ENCODE measurements around the gene GTF2H1.
"Not testable (repeated sequence)": the region's sequence is repeated elsewhere in the genome, so short reads cannot be mapped to it uniquely, and the experiment has no call there.

The GTF2H1 gene

GRCh38 chr11:18320617-18321016 is 1.8 kb upstream of the GTF2H1 start:
- no peak for DNase-seq

GRCh38 chr11:18321578-18321968 is 794 bp upstream of the GTF2H1 start:
- no peak for DNase-seq

GRCh38 chr11:18322818-18323570 is 627 bp downstream of the GTF2H1 start:
- peak; percentile 34 for DNase-seq

- DNase-seq, result not testable (repeated sequence)
Observed at GRCh38 chr11:18323881-18324280, 1.5 kb downstream of the GTF2H1 start.

GRCh38 chr11:18324381-18324780 is 2.0 kb downstream of the GTF2H1 start:
- DNase-seq, result no peak

- DNase-seq, result no peak
Observed at GRCh38 chr11:18329196-18329870, 7.0 kb downstream of the GTF2H1 start.

GRCh38 chr11:18330921-18331320 is 8.6 kb downstream of the GTF2H1 start:
- DNase-seq, result no peak

- no peak for DNase-seq
Observed at GRCh38 chr11:18332302-18332701, 9.9 kb downstream of the GTF2H1 start.

GRCh38 chr11:18332891-18333290 is 10.5 kb downstream of the GTF2H1 start:
- DNase-seq, result no peak

- no peak for DNase-seq
Observed at GRCh38 chr11:18347471-18348125, 25.2 kb downstream of the GTF2H1 start.

- no peak for DNase-seq
Observed at GRCh38 chr11:18352581-18352980, 30.2 kb downstream of the GTF2H1 start.

GRCh38 chr11:18358646-18359045 is 36.3 kb downstream of the GTF2H1 start:
- DNase-seq, result no peak

GRCh38 chr11:18361154-18361553 is 38.8 kb downstream of the GTF2H1 start:
- DNase-seq, result no peak

- DNase-seq, result no peak
Observed at GRCh38 chr11:18364495-18365073, 42.2 kb downstream of the GTF2H1 start.

GRCh38 chr11:18365741-18366140 is 43.4 kb downstream of the GTF2H1 start:
- DNase-seq, result no peak

- no peak for DNase-seq
Observed at GRCh38 chr11:18366286-18366685, 43.9 kb downstream of the GTF2H1 start.

GRCh38 chr11:18367431-18367830 is 45.1 kb downstream of the GTF2H1 start:
- DNase-seq, result no peak

- DNase-seq, result no peak
Observed at GRCh38 chr11:18368221-18368620, 45.9 kb downstream of the GTF2H1 start.

- no peak for DNase-seq
Observed at GRCh38 chr11:18369398-18369797, 47.0 kb downstream of the GTF2H1 start.

GRCh38 chr11:18371279-18371678 is 48.9 kb downstream of the GTF2H1 start:
- DNase-seq, result no peak

- no peak for DNase-seq
Observed at GRCh38 chr11:18372201-18372600, 49.8 kb downstream of the GTF2H1 start.

GRCh38 chr11:18374956-18375355 is 52.6 kb downstream of the GTF2H1 start:
- DNase-seq, result no peak

- DNase-seq, result no peak
Observed at GRCh38 chr11:18375941-18376340, 53.6 kb downstream of the GTF2H1 start.

GRCh38 chr11:18379201-18379600 is 56.8 kb downstream of the GTF2H1 start:
- peak; percentile 6 for DNase-seq

Data from NCI-H82 (cell line).